GM18870 (cell line): ENCODE measurements around the gene SPTLC3.

ENCODE experiments used
- ATAC-seq: cut with Tn5 transposase; IDR thresholded peaks from one replicate; pipeline ENCODE4 v1.9.1; 2021; ENCODE audit warnings: moderate library complexity; ENCODE audit not compliant: unreplicated experiment

The SPTLC3 gene

DNA sequence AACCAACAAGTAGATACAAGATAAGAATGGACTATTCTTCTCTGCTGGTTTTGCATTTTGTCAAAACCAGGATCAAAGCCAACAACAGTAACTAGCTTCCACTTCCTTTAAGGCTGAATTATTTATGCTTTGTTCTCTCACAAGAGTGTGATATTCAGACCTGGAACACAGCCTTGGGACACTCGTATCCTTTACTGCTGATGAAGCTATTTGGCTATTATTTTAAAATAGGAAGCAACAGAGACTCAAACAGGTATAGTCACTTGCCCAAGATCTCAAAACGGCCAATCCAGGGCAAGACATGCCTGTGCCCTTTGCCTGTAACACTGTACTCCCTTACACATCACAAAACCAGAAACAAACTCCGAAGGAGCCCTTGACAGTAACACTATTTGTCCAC, 19.9 kb downstream of the SPTLC3 start:
- ATAC-seq, result no peak

- no peak for ATAC-seq
These were observed 21.1 kb downstream of the SPTLC3 start for GRCh38 chr20:13029687-13030375.

DNA sequence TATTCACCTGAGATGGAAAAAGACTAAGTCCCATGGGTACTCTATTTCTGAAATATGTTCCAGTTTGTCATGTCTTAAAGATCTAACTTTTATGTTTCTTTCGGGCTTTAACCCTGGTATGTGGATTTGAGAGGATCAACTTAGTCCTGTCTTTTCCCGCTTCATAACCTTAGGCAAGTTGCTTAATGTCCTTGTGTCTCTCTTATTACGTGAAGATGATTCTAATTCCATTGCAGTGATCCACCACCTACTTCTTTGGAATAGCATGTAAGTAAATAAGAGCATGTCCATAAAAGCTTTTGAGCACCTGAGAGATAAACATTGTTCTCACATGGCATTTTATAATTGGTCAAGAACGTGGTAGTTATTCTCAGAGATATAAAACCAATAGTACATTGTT, 23.0 kb downstream of the SPTLC3 start:
- ATAC-seq, result no peak

- ATAC-seq, result no peak
These were observed 25.3 kb downstream of the SPTLC3 start for GRCh38 chr20:13034115-13034514.

GRCh38 chr20:13034936-13035335, 26.2 kb downstream of the SPTLC3 start:
- ATAC-seq, result no peak

- no peak for ATAC-seq
These were observed 26.8 kb downstream of the SPTLC3 start for GRCh38 chr20:13035399-13036152.

GRCh38 chr20:13037727-13038126, 29.0 kb downstream of the SPTLC3 start:
- ATAC-seq, result no peak

DNA sequence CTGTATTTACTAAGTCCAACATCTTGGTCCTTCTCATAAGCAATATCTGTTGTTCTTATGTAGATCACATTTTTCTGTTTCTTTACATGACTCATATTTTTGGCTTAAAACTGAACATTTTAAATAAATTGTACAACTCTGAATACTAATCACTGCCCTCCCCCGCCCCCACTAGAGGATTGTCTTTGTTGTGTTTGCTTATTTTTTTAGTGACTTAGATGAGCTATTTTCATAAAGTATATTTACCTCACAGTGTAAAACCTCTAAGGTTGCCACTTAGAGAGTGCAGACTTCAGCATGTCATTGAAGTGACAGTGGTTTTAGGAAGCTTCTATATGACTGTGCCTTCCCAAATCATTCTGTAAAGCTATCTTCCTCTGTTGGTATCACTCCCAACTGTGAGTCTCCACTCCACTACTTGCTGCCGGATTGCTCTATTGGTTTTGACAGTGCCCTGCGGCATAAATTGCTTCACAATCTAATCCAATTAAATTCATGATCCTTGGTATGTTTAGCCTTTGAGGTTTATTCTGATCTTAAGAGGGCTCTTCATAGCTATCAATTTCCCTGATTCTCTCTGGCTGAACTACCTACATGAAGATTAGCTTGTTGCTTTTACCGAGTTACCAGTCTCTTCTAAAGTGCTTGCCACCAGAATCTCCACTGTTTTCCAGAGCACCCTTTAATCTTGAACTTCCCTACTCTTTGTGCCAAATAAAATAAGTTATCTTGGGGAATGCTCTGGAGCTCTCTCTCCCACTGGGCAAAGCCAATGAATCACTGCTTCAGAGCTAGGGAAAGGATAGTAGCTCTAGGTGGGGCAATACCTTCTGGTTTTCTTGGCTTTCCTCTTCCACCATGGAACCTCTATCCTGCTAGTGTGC, 33.0 kb downstream of the SPTLC3 start:
- ATAC-seq, result no peak

DNA sequence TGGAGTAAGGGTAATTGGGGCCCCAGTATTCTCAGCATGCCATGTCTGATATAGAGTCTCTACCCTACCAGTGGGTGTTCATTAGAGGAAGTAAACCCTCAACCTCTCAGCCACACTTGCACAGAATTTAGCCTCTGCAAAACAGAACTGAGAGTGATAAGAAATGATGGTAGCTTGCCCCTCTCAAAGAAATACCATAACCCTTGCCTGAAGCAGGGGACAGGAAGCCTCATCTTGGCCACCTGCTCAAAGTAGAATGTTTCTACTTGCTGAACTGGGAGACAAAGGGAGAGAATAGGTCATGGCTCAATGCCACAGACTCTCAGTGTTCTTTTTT, 33.7 kb downstream of the SPTLC3 start:
- ATAC-seq, result no peak

DNA sequence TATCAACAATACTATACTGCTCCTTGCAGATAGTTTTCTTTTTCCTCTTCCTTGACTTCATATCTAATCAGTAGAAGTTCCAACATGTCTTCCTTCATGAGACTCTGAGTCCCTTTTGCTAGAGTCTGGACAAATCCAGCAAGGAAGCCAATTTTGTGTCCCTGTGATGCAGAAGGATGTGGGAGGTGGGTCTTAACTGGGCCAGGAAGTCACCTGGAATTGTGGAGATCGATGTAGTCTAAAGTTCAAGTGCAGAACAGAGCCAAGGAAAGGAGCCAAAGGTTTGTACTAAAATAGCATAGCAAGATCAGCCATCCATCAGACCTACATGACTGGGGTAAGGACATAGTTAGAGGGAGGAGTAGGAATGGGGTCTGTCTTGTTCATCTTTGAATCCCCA, 37.6 kb downstream of the SPTLC3 start:
- ATAC-seq, result no peak

DNA sequence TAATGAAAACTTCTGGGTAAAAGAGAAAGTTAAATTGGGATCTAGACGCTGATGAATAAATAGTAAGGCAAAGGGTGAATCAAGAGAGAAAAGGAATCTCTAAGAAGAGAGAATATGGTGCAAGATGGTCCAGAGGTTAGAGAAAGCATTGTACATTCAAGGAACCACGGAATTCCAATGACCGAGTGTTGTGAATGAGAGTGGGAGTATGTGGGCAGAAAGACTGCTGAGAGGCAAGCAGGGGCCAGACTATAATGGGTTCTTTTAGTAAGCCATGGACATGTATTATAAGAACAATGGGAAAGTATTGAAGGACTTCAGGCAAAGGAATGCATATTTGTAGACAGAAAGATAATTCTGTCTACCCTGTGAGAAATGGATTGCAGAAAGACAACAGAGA, 45.2 kb downstream of the SPTLC3 start:
- no peak for ATAC-seq

- no peak for ATAC-seq
These were observed 50.1 kb downstream of the SPTLC3 start for GRCh38 chr20:13058666-13059389.

GRCh38 chr20:13059398-13060136, 50.8 kb downstream of the SPTLC3 start:
- ATAC-seq, result no peak

- ATAC-seq, result no peak
These were observed 51.6 kb downstream of the SPTLC3 start for GRCh38 chr20:13060327-13060726.

GRCh38 chr20:13061381-13061780, 52.6 kb downstream of the SPTLC3 start:
- ATAC-seq, result no peak

- no peak for ATAC-seq
These were observed 54.0 kb downstream of the SPTLC3 start for GRCh38 chr20:13062789-13063188.

- no peak for ATAC-seq
These were observed 59.6 kb downstream of the SPTLC3 start for GRCh38 chr20:13068336-13068735.

- ATAC-seq, result no peak
These were observed 73.1 kb downstream of the SPTLC3 start for GRCh38 chr20:13081877-13082276.

DNA sequence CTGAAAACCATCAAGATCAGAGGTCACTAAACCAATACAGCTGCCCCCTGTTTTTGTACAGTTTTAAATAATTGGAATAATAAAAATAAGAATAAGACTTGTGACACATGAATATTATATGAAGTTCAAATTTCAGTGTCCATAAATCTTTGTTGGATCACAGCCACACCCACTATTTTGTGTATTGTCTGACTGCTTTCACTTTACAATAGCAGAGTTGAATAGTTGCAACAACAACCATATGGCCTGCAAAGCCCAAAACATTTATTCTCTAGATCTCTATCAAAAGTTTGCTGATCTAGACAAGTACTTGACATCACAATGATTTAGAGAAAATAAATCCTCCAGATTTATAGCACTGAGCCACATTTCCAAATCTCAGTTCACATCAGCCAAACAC, 73.6 kb downstream of the SPTLC3 start:
- ATAC-seq, result no peak

DNA sequence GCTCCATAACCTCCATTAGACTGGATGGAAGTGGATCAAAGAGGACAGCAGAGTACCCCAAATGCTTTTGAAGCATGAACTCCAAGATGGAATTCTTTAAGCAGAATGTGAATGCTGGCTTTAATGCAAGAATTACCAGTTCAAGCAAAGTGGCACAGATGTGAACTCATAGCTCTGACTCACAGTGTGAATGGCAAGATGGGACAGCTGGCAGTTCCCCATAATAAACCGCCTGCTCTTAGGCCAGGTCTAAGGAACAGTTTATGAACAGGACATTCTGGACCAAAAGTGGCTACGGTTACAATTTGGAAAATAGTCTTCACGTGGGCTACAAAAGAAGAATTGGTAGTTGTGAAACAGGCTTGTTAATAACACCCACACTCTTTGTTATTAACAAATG, 76.5 kb downstream of the SPTLC3 start:
- no peak for ATAC-seq
